ENCODE data around the gene MAP3K5.

- TF ChIP-seq, protein P1, sequence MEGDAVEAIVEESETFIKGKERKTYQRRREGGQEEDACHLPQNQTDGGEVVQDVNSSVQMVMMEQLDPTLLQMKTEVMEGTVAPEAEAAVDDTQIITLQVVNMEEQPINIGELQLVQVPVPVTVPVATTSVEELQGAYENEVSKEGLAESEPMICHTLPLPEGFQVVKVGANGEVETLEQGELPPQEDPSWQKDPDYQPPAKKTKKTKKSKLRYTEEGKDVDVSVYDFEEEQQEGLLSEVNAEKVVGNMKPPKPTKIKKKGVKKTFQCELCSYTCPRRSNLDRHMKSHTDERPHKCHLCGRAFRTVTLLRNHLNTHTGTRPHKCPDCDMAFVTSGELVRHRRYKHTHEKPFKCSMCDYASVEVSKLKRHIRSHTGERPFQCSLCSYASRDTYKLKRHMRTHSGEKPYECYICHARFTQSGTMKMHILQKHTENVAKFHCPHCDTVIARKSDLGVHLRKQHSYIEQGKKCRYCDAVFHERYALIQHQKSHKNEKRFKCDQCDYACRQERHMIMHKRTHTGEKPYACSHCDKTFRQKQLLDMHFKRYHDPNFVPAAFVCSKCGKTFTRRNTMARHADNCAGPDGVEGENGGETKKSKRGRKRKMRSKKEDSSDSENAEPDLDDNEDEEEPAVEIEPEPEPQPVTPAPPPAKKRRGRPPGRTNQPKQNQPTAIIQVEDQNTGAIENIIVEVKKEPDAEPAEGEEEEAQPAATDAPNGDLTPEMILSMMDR (IDR thresholded peaks at IDR 0.05; ENCODE audit: control extremely low read depth in 1 of 3, insufficient read depth in 1 of 3, low read depth in 1 of 3, low read length in 3 of 3), result no peak
- TF ChIP-seq ATF2 (IDR thresholded peaks at IDR 0.05; ENCODE audit: low read length), result no peak
Measured at GRCh38 chr6:136611133-136611532, 181.1 kb downstream of the MAP3K5 start.

All from H1 (cell line).